Hematopoietic multipotent progenitor cell treated with erythropoietin and hydrocortisone succinate and interleukin-3 and kit ligand, for 6 days (in vitro differentiated cells): ENCODE results near the gene NRXN2.

Experiments
- DNase-seq: peaks from one replicate; pipeline ENCODE4 v3.0.0-alpha.2; 2015

Gene NRXN2

DNA sequence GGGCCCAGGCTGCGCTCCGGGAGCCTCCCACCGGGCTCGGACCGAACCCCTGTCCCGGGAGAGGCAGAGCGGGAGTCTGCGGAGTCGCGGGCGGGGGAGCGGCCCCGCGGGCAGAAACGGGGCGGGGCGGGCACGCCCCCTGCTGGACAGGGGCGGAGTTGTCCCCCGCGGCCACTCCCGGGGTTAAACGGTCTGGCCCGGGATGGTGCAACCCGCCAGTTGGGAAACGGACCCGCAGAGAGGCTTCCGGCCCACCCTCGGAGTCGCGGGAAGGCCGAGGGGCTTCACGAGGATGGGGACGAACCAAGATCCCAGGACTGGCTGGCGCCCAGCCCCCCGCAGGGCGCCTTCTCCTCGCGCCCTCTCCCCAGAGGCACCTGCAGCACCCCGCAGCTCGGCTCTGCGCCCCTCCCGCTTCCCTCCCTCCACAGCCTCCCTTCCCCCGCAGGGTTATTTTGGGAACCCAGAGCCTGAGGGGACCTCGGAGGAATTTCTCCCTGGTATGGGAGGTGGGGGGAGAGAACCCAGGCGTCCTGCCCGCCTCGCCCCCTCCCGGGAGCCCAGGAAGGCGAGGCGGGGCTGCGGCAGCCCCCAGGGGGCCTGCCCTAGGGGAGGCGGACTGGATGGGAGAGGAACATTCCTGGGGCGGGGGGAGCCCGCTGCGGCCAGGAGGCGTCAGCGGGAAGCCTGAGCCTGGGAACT, 20.0 kb upstream of the NRXN2 start:
- DNase-seq: peak; percentile 70

DNA sequence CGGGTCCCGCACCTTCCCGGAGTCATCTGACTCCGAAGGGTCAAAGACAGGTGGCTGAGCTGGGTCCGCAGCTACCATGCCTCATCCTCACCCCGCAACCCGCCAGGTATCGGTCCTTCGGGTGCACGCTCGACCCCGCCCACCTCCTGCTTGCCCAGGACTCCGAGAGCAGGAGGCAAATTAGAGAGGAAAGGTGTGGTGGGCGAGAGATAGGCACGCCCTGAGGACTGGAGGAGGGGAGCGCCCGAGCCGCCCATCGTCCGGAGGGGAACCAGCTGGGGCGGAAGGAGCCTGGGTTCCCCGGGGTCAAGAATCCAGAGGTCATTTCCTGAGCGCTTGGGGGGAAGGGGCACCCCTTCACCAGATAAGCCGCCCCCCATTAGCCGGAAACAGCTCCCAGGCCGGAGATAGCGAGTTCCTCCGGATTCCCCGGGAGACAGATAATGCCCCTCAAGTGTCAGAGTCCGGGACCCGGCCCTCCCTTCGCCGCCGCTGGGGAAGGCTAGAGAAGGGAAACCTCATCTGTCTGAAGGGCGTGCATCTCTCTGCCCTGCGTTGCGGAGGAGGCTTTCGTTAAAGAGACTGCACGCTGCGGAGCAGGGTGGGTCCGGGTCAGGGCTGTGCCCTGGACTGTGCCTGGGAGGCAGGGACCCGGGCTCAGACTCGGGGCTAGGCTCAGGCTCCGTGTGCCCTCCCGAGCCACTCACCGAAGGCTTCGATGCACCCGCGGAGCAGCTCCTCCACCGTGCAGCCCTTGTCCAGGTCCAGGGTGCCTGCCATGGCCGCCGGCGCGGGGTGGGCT, 19.3 kb upstream of the NRXN2 start:
- peak; percentile 72 for DNase-seq

DNA sequence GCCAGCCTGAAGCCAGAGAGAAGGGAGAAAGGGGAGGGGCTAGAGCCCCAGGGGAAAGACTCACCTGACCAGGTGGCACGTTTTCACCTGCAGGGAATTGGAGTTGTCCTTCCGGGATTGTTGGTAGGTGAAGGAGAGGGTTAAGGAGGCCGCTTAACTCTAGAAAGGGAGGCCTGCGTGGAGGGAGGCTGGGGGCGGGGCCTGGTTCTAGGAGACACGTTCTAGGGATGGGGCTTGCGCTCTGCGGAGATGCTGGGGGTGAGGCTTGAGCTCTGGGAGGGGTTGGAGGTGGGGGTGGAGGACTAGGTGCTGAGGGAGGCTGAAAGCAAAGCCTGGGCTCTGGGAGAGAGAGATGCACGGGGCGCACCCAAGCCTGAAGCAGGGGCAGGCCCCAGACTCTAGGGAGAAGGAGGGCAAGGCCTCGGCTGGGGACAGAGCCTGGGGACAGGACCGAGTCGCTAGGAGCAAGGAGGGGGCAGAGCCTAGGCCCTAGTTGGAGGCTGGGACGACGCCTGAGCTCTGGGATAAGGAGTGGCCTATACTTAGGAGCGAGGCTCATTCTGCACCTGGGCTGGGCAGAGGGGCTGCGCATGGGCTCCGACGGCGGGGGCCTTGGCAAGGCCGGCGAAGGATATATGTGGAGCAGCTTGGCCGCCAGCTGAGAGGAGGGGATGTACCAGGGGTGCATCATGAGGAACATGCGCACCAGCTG, 18.5 kb upstream of the NRXN2 start:
- DNase-seq: no peak

DNA sequence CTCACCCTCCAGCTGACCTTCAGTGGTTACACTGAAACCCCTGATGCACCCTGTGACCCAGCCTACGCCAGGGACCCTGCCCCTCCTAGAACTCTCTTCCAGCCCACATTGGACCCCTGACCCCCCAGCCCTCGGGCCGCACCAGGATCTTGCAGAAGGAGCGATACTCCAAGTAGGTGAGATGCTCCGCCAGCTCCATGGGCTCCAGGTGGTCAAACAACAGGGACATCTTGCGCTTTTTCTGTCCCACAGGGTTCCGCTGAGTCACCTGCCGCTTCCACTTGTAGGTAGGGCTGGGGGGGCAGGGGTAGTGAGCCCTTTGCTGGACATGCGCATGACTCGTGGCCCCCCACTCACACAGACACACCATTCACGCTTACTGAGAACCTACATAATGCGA, 16.9 kb upstream of the NRXN2 start:
- no peak for DNase-seq

DNA sequence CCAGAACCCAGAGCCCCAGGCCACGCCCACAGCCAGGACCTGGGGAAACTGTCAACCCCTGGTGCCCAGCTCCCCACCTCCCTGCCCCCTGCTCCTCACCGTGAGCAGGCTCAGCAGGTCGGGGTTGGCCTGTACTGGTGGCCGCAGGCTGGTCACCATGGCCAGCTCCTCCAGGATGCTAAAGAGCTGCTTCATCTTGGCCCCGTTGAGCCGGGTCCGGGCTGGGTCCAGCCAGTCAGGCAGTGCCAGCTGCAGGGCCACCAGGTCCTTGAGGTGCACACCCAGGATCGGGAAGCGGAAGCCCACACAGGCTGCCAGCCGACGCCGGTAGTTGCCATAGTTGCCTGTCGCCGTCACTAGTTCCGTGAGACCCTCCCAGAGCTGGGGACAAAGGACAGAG, 13.7 kb upstream of the NRXN2 start:
- no peak for DNase-seq

DNA sequence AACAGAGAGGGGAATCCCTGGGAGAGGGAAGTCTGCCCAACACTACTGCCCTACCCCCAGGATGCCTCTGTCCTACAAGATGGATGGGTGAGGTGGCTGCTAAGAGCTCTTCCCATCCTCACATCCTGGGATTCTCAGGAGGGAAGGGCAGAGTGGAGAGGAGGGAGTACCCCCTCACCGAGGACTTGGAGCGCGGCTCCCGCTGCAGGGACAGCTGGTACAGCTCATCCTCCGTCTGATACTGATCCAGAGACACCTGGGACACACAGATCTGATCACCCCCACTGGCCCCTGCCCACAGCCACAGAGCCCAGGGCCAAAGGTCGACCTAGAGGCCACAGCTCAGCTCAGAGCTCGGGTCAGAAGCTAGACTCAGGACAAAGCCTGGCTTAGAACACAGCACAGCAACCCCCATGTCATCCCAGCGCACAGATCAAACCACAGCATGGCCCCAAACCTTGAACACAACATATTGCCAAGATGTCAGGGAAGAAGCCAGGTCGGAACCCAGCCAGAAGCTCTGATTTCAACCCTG, 12.8 kb upstream of the NRXN2 start:
- DNase-seq: no peak

DNA sequence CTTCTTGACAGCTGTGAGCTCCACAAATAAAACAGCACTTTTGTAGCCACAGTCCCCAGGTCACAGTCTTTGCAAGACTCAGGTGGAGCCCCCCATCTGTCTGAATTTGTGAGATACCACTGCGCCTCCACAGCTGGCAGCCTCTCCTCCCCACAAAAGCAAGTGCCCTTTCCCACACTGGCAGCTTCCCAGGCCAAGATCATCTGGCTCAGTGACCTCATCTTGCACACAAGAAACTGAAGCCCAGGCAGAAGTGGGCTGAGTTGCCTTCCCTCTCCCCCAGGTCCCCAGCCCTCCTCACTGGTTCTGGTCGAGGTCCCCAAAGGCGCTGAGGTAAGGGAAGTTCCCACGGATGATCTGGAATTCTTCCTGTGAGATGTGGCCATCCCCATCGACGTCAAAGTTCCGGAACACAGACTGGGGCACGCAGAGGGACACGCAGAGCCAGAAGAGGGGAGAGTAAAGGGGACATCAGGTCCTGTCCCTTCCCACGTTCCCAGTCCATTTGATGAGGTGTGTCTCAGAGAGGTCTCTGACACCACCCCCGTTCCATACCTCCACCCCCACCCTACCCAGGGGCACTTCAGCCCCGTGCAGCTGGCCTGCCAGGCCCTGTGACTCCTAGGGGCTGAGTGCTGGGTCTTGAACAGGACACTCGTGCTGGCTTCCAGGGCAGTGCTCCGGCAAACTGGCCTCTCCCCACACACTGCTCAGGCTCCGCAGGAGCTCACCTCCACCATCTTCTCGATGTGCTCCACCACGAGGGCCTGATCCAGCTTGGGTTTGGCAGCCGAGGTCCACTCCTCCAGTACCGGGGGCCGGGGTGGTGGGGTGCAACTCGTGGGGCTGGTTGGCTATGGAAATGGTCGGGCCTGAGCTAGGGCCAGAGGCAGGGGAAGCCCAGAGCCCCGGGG, 12.1 kb upstream of the NRXN2 start:
- no peak for DNase-seq

DNA sequence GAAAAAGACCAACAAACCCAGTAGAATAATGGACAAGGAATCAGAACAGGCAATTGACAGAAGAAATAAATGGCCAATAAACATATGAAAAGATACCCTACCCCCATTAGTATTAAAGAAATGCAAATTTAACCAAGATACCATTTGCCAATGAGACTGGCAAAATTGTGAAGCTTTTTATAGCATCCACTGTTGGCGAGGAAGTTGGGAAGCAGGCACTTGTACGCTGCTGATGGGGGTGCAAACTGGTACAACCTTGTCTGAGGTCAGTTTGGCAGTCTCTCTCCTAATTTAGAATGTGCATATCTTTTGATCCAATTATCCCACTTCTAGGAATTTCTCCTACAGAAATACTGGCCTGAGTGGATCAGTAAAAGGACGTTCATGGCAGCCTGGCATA, 8.6 kb upstream of the NRXN2 start:
- no peak for DNase-seq

DNA sequence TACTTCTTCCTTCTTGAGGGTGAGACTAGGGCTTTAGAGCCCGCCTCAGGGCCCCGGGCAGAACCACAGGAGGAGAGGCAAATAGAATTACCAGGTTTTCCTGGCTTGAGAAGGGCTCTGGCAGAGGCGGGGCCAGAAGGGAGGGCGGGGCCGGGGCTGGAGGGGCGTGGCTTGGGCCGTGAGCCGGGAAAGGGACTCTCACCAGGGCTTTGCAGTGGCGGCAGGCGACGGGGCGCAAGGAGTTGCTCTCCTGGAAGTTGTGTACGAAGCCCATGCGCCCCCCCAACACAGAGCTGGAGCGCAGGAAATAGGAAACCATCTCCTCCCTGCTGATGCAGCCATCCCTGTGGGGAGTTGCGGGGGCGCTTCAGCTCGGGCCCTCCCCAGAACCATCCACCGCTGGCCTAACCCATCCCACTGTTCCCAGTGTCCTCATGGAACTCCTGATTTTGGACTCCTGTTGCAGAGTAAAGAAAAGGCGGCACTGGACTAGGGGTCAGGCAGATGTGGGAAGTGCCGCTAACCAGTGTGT, 6.9 kb upstream of the NRXN2 start:
- peak; percentile 31 for DNase-seq

DNA sequence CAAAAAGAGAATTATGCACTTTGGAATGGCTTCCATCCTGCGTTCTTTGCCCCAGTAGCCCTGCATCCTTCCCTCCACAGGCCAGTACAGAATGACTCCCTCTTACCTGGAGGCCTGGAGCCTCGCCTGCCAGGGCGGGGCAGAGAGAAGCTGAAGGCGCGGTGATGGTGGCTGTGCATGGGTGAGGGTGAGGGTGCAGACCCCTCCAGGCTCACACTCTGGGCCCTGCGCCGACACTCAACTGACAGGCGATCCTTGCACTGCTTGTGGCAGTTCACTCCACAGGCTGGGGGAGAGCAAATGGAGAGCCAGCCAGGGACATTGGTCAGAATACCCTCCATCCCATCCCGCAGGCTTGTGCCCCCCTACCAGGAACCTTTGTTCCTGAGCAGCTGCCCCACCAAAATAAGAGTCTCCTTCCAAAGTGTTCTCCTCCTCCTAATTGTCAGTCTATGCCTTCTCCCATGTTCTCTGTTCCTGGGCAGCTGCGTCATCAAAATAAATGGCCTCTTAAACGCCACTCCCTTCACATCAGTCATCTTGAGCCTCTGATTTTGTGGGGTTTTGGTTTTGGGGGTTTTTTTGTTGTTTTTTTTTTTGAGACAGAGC, 5.9 kb upstream of the NRXN2 start:
- DNase-seq: no peak

DNA sequence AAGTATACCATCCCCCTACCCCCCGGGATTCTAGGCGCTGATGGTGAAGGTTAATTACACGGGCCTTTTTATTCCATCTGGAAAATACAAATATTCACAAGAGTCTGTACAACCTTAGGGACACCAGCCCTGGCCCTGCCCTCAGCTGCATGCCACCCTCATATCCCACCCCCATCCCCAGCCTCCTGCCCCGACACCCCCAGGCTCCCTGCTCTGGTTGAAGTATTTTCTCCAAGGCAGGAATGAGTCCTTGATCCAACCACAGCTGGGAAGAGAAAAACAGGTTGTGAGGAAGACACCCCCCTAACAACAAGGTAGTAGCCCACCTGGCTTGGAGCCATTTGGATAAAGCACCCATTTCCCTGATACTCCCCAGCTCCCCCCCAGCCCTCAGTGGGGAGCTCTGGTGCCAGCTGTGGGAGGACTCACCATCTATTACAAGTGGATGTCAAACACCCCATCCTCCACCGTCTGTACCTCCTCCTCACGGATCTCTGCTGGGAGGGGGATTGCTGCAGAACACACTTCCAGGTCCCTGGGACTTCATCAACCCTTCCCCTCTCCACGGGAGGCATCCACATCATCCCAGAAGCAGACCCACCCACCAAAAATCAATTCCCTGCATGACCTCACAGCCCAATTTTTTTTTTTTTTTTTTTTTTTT, 4.0 kb upstream of the NRXN2 start:
- no peak for DNase-seq

DNA sequence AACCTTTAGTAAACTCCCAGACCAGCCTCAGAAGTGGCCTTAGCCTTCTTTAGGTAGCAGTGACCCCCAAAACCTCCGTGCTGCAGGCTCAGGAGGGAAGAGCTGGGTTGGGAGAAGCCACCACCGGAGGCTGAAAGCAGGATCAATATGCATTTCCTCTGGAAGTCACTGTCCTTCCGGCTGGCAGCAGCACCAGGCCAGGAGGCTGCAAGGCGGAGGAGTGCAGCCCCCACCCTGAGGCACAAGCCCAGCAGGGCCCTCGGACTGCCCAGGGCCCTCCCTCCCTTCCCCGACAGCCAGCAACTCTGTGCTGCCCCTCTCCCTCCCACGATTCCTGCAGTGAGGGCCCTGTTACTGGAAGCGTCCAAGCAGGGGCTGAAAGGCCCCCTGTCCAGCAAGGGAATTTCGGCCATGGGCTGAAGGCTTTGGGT, 3.2 kb upstream of the NRXN2 start:
- no peak for DNase-seq

DNA sequence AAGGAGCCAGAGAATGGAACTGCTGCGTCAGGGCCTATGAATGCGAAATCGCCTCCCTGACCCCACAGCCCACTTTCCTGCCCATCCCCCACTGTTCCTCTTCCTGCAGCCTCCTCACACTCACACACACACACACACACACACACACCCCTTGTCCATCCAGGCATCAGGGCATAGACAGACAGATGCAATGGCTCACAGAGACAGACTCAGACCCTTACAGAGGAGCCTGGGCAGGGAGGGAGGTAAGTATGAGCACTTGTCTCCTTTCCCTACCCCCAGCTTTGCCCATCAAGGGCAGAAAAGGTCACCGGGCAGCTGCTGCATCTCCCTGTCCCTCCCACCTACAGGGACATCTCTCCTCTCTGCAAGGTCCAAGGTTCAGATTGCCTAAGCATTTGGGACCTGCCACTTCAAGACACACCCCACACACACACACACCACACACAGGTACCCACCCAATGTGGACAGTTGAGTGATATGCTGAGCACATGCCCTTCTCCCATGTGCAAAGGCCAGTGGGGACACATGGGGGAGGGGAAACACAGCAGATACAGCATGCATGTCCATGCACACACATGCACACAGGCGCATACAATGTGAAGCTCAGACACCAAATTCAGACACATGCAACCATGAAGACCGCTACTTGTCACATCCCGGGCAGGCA, 2.0 kb upstream of the NRXN2 start:
- DNase-seq: no peak

DNA sequence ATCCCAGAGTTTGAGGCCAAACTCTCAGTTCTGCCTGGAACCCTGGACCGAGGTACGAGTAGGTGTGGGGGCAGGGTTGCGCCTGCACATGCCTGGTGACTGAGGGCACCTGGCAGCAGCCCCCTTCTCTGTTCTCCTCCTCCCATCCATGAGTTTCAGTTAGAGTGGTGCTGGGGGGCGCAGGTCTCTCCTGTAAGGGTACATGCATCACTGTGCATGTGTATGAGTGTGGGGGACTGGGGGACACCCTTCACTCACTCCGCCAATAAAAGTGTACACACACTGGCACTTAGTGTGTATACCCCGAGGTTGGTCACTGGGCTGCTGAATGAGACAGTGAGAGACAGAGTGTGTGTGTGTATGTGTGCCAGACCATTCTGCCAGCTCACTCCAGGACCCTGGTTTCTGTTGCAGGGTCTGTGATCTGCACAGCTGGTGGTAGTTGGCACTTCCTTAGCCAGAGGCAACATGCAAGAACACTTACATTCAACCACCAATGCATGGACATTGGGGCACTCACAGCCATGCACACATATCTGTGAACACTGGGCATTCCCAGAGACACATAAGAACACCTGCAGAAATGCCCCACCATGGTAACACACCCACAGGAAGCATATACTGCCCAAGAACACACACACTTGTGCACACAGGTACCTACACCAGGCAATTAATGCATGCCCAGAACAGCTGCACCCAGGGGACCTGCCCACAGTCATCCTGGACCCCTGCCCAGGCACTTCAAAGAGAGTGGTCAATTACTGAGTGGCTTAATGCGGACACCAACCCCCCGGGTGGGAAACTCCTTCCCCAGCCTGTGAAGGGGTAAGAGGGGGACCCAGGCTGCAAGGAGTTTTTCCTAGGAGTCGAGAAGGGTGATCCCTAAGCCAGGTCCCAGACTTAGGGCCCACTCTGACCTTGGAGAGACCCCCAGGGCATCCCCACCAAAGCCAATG, 1.2 kb upstream of the NRXN2 start:
- DNase-seq: no peak

DNA sequence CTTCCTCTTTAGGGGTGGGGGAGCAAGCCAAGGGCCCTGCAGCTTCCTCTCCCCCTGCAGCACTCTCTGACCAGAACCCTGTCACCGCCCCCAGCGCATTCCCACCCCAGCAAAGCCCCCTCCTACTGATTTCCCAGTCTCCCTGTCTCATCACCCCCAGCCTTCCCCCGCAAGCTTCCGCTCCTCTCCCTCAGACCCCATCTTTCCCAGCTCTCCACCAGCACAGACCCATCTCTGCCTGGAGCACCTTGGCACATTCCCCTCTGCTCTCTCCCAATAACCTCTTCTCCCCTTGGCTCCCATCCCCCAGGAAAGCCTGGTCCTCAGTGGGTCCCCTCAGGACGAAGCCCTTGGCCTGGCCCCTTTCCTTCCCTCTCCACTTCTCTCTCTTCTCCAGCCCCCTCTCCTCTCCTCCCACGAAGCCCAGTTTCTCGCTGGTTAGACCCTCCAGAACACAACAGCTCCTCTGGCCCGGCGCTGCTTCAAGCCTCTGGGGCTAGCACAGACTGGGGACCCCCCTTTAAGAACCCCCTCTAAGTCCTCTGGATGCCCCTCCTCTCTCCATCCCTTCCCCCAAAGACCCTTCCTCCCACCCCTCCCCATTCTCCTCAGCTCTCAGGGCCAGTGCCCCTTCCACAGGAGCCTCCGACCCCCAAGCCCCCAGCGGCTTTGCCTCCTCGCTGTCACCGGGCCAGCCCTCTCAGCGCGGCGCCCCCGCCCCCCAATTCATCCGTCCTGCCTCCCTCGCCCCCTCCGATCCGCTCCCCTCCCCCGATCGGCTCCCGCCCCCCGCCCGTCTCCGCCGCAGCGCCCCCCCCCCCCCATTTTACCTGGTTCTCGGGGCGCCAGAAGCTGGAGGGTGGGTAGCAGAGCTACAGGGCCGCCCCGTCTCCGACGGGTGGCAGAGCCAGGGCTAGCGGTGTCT, 594 bp downstream of the NRXN2 start:
- no peak for DNase-seq

DNA sequence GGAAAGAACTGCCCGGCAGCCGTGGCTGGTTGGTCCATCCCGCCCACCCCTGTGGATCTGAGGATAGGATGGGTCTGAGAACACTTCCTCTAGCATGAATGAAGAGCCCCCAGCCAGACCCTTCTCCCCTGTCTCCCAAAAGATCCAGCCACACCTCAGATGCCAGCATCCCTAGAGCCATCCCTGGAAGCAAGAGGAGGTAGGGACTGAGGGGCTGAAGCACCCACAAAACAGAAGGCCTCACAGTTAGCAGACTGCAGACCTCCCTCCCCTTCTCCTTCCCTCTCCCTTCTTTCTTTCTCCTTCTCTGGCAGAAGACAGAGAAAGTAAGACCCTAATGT, 1.7 kb downstream of the NRXN2 start:
- DNase-seq: no peak

DNA sequence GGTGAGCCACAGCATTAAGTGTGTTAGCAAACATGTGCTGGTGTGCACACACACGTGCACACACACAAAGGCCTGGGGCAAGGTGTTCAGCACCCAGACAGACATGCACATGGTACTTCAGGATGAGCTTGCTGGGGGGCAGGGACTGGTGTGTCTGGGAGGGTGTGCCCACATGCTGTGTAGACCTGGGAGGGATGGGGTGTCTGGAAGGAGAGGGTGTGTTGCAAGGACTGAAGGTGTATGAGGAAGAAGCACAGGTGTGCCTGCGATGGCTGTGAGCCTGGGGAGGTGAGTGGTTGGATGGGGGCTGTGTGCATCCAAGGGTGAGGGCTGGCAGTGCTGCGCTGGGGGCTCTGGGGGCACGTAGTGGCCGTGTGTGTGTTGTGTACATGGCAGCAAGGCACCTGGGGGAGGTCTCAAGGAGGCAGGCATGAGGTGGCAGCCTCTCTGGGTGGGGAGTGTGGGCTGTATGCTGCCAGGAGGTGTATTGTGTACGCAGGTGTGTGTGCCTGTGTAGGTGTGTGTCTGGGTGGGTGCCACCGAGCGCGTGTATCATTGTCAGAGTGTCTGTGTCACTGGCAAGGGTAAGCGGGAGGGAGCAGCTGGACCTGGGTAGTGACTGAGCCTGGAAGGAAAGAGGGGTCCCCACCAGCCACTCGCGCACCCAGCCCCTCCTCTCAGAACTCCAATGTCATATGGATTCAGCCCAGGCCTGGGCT, 2.2 kb downstream of the NRXN2 start:
- DNase-seq: no peak

DNA sequence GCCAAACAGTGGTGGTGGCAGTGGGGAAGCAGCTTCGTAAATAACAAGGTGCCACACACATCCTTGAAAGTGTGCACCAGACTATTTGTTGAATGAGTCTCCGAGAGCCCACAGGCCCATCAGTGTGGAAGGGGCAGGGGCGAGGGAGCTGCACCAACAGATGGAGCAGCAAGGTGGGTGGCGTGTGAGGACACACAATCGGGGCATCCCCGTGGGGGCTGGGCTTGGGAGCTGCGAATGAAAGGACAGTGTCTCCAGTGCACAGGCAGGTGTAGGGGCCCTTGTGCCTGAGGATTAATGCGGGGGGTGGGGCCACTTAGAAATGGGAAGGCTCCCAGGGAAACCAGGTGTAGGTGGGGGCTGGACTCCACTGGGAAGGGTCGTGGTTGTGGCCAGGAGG, 2.8 kb downstream of the NRXN2 start:
- DNase-seq: no peak
